ENCODE data around the gene SDK1.

The SDK1 gene

GRCh38 chr7:3289996-3290395 lies 11.1 kb upstream of the SDK1 start:
- DNase-seq (ENCODE audit: low read depth in 1 of 2, low spot score in 1 of 2) = no peak

- no peak for DNase-seq (ENCODE audit: low read depth in 1 of 2, low spot score in 1 of 2)
Observed at GRCh38 chr7:3292694-3293093, 8.4 kb upstream of the SDK1 start.

- no peak for DNase-seq (ENCODE audit: low read depth in 1 of 2, low spot score in 1 of 2)
Observed at GRCh38 chr7:3294432-3295100, 6.5 kb upstream of the SDK1 start.

- DNase-seq (ENCODE audit: low read depth in 1 of 2, low spot score in 1 of 2) = no peak
Observed at GRCh38 chr7:3297105-3297819, 3.8 kb upstream of the SDK1 start.

- DNase-seq (ENCODE audit: low read depth in 1 of 2, low spot score in 1 of 2) = no peak
Observed at GRCh38 chr7:3300221-3300650, 816 bp upstream of the SDK1 start.

GRCh38 chr7:3301449-3301731 lies 338 bp downstream of the SDK1 start:
- no peak for DNase-seq (ENCODE audit: low read depth in 1 of 2, low spot score in 1 of 2)

- no peak for DNase-seq (ENCODE audit: low read depth in 1 of 2, low spot score in 1 of 2)
Observed at GRCh38 chr7:3301831-3302618, 973 bp downstream of the SDK1 start.

- DNase-seq (ENCODE audit: low read depth in 1 of 2, low spot score in 1 of 2) = no peak
Observed at GRCh38 chr7:3302681-3303320, 1.7 kb downstream of the SDK1 start.

- no peak for DNase-seq (ENCODE audit: low read depth in 1 of 2, low spot score in 1 of 2)
Observed at GRCh38 chr7:3304131-3304530, 3.1 kb downstream of the SDK1 start.

GRCh38 chr7:3307435-3307834 lies 6.4 kb downstream of the SDK1 start:
- DNase-seq (ENCODE audit: low read depth in 1 of 2, low spot score in 1 of 2) = no peak

GRCh38 chr7:3309140-3309539 lies 8.1 kb downstream of the SDK1 start:
- DNase-seq (ENCODE audit: low read depth in 1 of 2, low spot score in 1 of 2) = no peak

GRCh38 chr7:3309956-3310355 lies 8.9 kb downstream of the SDK1 start:
- no peak for DNase-seq (ENCODE audit: low read depth in 1 of 2, low spot score in 1 of 2)

- no peak for DNase-seq (ENCODE audit: low read depth in 1 of 2, low spot score in 1 of 2)
Observed at GRCh38 chr7:3310884-3311283, 9.8 kb downstream of the SDK1 start.

- no peak for DNase-seq (ENCODE audit: low read depth in 1 of 2, low spot score in 1 of 2)
Observed at GRCh38 chr7:3312583-3312982, 11.5 kb downstream of the SDK1 start.

GRCh38 chr7:3318874-3319273 lies 17.8 kb downstream of the SDK1 start:
- no peak for DNase-seq (ENCODE audit: low read depth in 1 of 2, low spot score in 1 of 2)

- DNase-seq (ENCODE audit: low read depth in 1 of 2, low spot score in 1 of 2) = no peak
Observed at GRCh38 chr7:3321206-3321605, 20.2 kb downstream of the SDK1 start.

GRCh38 chr7:3321745-3322144 lies 20.7 kb downstream of the SDK1 start:
- DNase-seq (ENCODE audit: low read depth in 1 of 2, low spot score in 1 of 2) = no peak

GRCh38 chr7:3326246-3326645 lies 25.2 kb downstream of the SDK1 start:
- no peak for DNase-seq (ENCODE audit: low read depth in 1 of 2, low spot score in 1 of 2)

- DNase-seq (ENCODE audit: low read depth in 1 of 2, low spot score in 1 of 2) = no peak
Observed at GRCh38 chr7:3327099-3327498, 26.0 kb downstream of the SDK1 start.

- no peak for DNase-seq (ENCODE audit: low read depth in 1 of 2, low spot score in 1 of 2)
Observed at GRCh38 chr7:3327655-3328054, 26.6 kb downstream of the SDK1 start.

GRCh38 chr7:3332308-3332707 lies 31.3 kb downstream of the SDK1 start:
- DNase-seq (ENCODE audit: low read depth in 1 of 2, low spot score in 1 of 2) = no peak

GRCh38 chr7:3333861-3334260 lies 32.8 kb downstream of the SDK1 start:
- DNase-seq (ENCODE audit: low read depth in 1 of 2, low spot score in 1 of 2) = no peak

Data from activated CD4-positive, alpha-beta T cell treated with anti-CD3 and anti-CD28 coated beads, Interleukin-2, amount 50 U/mL, for 24 hours (primary cell).